H1 (cell line): ENCODE measurements around the gene TGFBR1. TPM values are rescaled to one million over a fixed set of nuclear protein-coding genes. Genes with fewer than 3 reads are reported as not detected.

Experiments
- CTCF ChIA-PET: fragments of 300-600 bp; sonication (Branson Sonifier 250); formaldehyde crosslinking; loops from one replicate; lab custom pipeline; 2021; ENCODE audit not compliant: partially characterized antibody; lab: Charles Lee
- POLR2A ChIA-PET: fragments of 300-600 bp; sonication (Branson Sonifier 250); formaldehyde crosslinking; loops from one replicate; lab custom pipeline; 2021; ENCODE audit warnings: inconsistent platforms; ENCODE audit not compliant: partially characterized antibody; lab: Charles Lee
- DNase-seq, 2 experiments: peaks; one replicate each; pipeline versions ENCODE4 v3.0.0 to v3.0.0-alpha.2; 2010 to 2022; ENCODE audit warnings: low spot score in 2 of 2, low read depth in 1 of 2, mixed read lengths in 1 of 2
- FAIRE-seq: peaks from 2 replicates; lab custom pipeline; 2011; peaks lifted over from hg19 to GRCh38; lab: Jason Lieb, UNC
- H2AFZ ChIP-seq: 2 replicates; pipeline ENCODE4 v1.8.1; 2012; ENCODE audit warnings: low read length, inconsistent platforms
- H2AK5ac ChIP-seq: 2 replicates; pipeline ENCODE4 v1.6.1; 2013; ENCODE audit warnings: low read depth, low read length
- H2BK120ac ChIP-seq: replicated peaks from 2 replicates; pipeline ENCODE3; 2013; ENCODE audit warnings: low read depth, low read length, inconsistent platforms
- H2BK12ac ChIP-seq: 2 replicates; pipeline ENCODE4 v1.6.1; 2013; ENCODE audit warnings: low read depth, low read length
- H2BK15ac ChIP-seq: 2 replicates; pipeline ENCODE4 v1.6.1; 2013; ENCODE audit warnings: low read length
- H2BK20ac ChIP-seq: 2 replicates; pipeline ENCODE4 v1.6.1; 2013; ENCODE audit warnings: low read length
- H2BK5ac ChIP-seq: 2 replicates; pipeline ENCODE4 v1.6.1; 2013; ENCODE audit warnings: low read depth, low read length
- H3K14ac ChIP-seq: 2 replicates; pipeline ENCODE4 v1.6.1; 2013; ENCODE audit warnings: inconsistent platforms; ENCODE audit not compliant: insufficient read length
- H3K18ac ChIP-seq: 2 replicates; pipeline ENCODE4 v1.6.1; 2013; ENCODE audit warnings: low read length; ENCODE audit errors: extremely low read depth
- H3K23ac ChIP-seq: 2 replicates; pipeline ENCODE4 v1.6.1; 2013; ENCODE audit warnings: inconsistent platforms; ENCODE audit not compliant: insufficient read length
- H3K23me2 ChIP-seq: 2 replicates; pipeline ENCODE4 v1.6.1; 2013; ENCODE audit warnings: low read depth, low read length
- H3K27ac ChIP-seq: 2 replicates; pipeline ENCODE4 v1.6.1; 2011; ENCODE audit warnings: low read depth, low read length, inconsistent platforms
- H3K27me3 ChIP-seq, 4 experiments: replicated peaks in 1 of 4; 1 replicate in 1 of 4; 2 replicates in 3 of 4; pipeline versions ENCODE4 v1.6.1 to v1.8.1; 2011 to 2013; ENCODE audit warnings: low read length in 3 of 4, mild to moderate bottlenecking in 3 of 4, inconsistent platforms in 2 of 4, mixed read lengths in 2 of 4, moderate library complexity in 1 of 4; ENCODE audit not compliant: control insufficient read depth in 3 of 4, insufficient read depth in 3 of 4; ENCODE audit errors: extremely low read depth in 1 of 4
- H3K36me3 ChIP-seq, 4 experiments: 2 replicates each; pipeline versions ENCODE4 v1.6.1 to v1.8.1; 2011 to 2013; ENCODE audit warnings: mild to moderate bottlenecking in 4 of 4, low read length in 3 of 4, moderate library complexity in 2 of 4, control low read depth in 1 of 4, inconsistent platforms in 1 of 4; ENCODE audit not compliant: insufficient read depth in 4 of 4, control insufficient read depth in 2 of 4
- H3K4ac ChIP-seq: replicated peaks from 2 replicates; pipeline ENCODE3; 2013; ENCODE audit warnings: low read length, low read depth, mixed read lengths, inconsistent platforms; ENCODE audit not compliant: insufficient read length
- H3K4me1 ChIP-seq, 4 experiments: replicated peaks in 1 of 4; 1 replicate in 1 of 4; 2 replicates in 3 of 4; pipeline versions ENCODE4 v1.6.1 to v1.8.1; 2011 to 2013; ENCODE audit warnings: low read length in 3 of 4, inconsistent platforms in 2 of 4, mixed read lengths in 1 of 4; ENCODE audit not compliant: insufficient read depth in 4 of 4, control insufficient read depth in 3 of 4
- H3K4me2 ChIP-seq, 2 experiments: 2 replicates each; pipeline versions ENCODE4 v1.6.1 to v1.8.1; 2011 to 2013; ENCODE audit warnings: low read depth in 2 of 2, low read length in 2 of 2, control low read depth in 1 of 2, inconsistent platforms in 1 of 2, mild to moderate bottlenecking in 1 of 2; ENCODE audit not compliant: insufficient read depth in 1 of 2
- H3K4me3 ChIP-seq, 4 experiments: fragments of 200-600, 300-600 bp in 1 of 4; sonication (generic), shearing (Covaris generic), sonication (Bioruptor Twin) in 1 of 4; 2 replicates each; pipeline versions ENCODE4 v1.5.1 to v1.8.1; 2011 to 2016; ENCODE audit warnings: low read length in 4 of 4, low read depth in 3 of 4, control low read depth in 2 of 4, inconsistent platforms in 2 of 4, mild to moderate bottlenecking in 2 of 4, mixed read lengths in 1 of 4, moderate library complexity in 1 of 4; ENCODE audit not compliant: insufficient read depth in 2 of 4; ENCODE audit errors: extremely low read depth in 1 of 4
- H3K56ac ChIP-seq: replicated peaks from 2 replicates; pipeline ENCODE3; 2013; ENCODE audit warnings: low read depth, mild to moderate bottlenecking, mixed read lengths, low read length, inconsistent platforms; ENCODE audit not compliant: insufficient read length
- H3K79me1 ChIP-seq: 2 replicates; pipeline ENCODE4 v1.6.1; 2013; ENCODE audit warnings: low read depth, low read length, control low read depth
- H3K79me2 ChIP-seq, 2 experiments: 2 replicates each; pipeline versions ENCODE4 v1.6.1 to v1.8.1; 2012 to 2013; ENCODE audit warnings: low read length in 2 of 2, mild to moderate bottlenecking in 2 of 2, inconsistent platforms in 1 of 2; ENCODE audit not compliant: insufficient read depth in 2 of 2, control insufficient read depth in 1 of 2
- H3K9ac ChIP-seq, 4 experiments: replicated peaks in 1 of 4; 1 replicate in 1 of 4; 2 replicates in 3 of 4; pipeline versions ENCODE4 v1.6.1 to v1.8.1; 2011 to 2013; ENCODE audit warnings: low read depth in 3 of 4, low read length in 3 of 4, control low read depth in 2 of 4, mild to moderate bottlenecking in 2 of 4, moderate library complexity in 2 of 4, inconsistent platforms in 1 of 4; ENCODE audit errors: extremely low read depth in 1 of 4
- H3K9me3 ChIP-seq, 2 experiments: 2 replicates each; pipeline versions ENCODE4 v1.6.1 to v1.8.1; 2012 to 2013; ENCODE audit warnings: mild to moderate bottlenecking in 2 of 2, moderate library complexity in 2 of 2, control low read depth in 1 of 2, inconsistent platforms in 1 of 2, low read depth in 1 of 2, low read length in 1 of 2, mixed read lengths in 1 of 2; ENCODE audit not compliant: insufficient read depth in 2 of 2
- H4K20me1 ChIP-seq, 2 experiments: replicated peaks in 1 of 2; 2 replicates each; pipeline versions ENCODE3 to v1.8.1; 2011 to 2013; ENCODE audit warnings: inconsistent platforms in 2 of 2, low read length in 2 of 2, mild to moderate bottlenecking in 1 of 2; ENCODE audit not compliant: insufficient read depth in 2 of 2, control insufficient read depth in 1 of 2
- H4K5ac ChIP-seq: 2 replicates; pipeline ENCODE4 v1.6.1; 2013; ENCODE audit warnings: low read length, low read depth, mixed read lengths, inconsistent platforms; ENCODE audit not compliant: insufficient read length
- H4K8ac ChIP-seq: 2 replicates; pipeline ENCODE4 v1.8.0; 2013; ENCODE audit warnings: mild to moderate bottlenecking, moderate library complexity, low read length, inconsistent platforms; ENCODE audit not compliant: insufficient read depth; ENCODE audit errors: extremely low read depth
- H4K91ac ChIP-seq: replicated peaks from 2 replicates; pipeline ENCODE3; 2013; ENCODE audit warnings: low read length, mixed read lengths, inconsistent platforms; ENCODE audit not compliant: insufficient read length
- BACH1 ChIP-seq: IDR thresholded peaks from 2 replicates; pipeline ENCODE4 v1.6.1; 2012; ENCODE audit warnings: low read length, improper control_type of control experiment
- BRCA1 ChIP-seq: IDR thresholded peaks from 2 replicates; pipeline ENCODE4 v1.6.1; 2012; ENCODE audit warnings: low read depth, low read length, improper control_type of control experiment
- CBX8 ChIP-seq: fragments of 300-800, 300-1000 bp; sonication (generic); IDR thresholded peaks from 2 replicates; pipeline ENCODE4 v1.7.1; 2016; ENCODE audit warnings: low read depth, low read length, borderline replicate concordance
- CREB1 ChIP-seq: IDR thresholded peaks from 2 replicates; pipeline ENCODE4 v1.6.1; 2012; ENCODE audit warnings: inconsistent platforms
- EZH2 ChIP-seq: fragments of 200-600 bp; sonication (generic); IDR thresholded peaks from 2 replicates; pipeline ENCODE4 v1.7.1; 2012; ENCODE audit warnings: low read depth, mild to moderate bottlenecking, moderate library complexity, low read length, inconsistent platforms; ENCODE audit not compliant: severe bottlenecking
- MAFK ChIP-seq: IDR thresholded peaks from 2 replicates; pipeline ENCODE4 v1.6.1; 2012; ENCODE audit warnings: low read depth, mild to moderate bottlenecking, improper control_type of control experiment, low read length
- MAX ChIP-seq: IDR thresholded peaks from 2 replicates; pipeline ENCODE4 v1.6.1; 2012; ENCODE audit warnings: inconsistent platforms
- RBBP5 ChIP-seq: IDR thresholded peaks from 2 replicates; pipeline ENCODE4 v1.7.1; 2012; ENCODE audit warnings: low read depth, mild to moderate bottlenecking, inconsistent platforms, low read length, moderate library complexity, borderline replicate concordance
- RNF2 ChIP-seq: fragments of 200-900, 300-1000 bp; sonication (generic); IDR thresholded peaks from 2 replicates; pipeline ENCODE4 v1.7.1; 2016; ENCODE audit warnings: borderline replicate concordance, low read depth, mild to moderate bottlenecking, antibody characterized with exemption, low read length; ENCODE audit not compliant: poor library complexity, severe bottlenecking; ENCODE audit errors: missing control alignments
- SIX5 ChIP-seq: IDR thresholded peaks from 2 replicates; pipeline ENCODE4 v1.6.1; 2011; ENCODE audit warnings: mild to moderate bottlenecking, low read depth, low read length
- TAF1 ChIP-seq: IDR thresholded peaks from 2 replicates; pipeline ENCODE4 v1.6.1; 2011; ENCODE audit warnings: mild to moderate bottlenecking, low read depth, low read length
- WGBS, 2 experiments: shearing (Covaris generic) in 1 of 2; methylation state at CpG; one replicate each; pipeline versions ENCODE4 v1.1.6 to v1.1.7; 2013 to 2015; ENCODE audit warnings: low lambda C conversion rate in 2 of 2, mixed read lengths in 2 of 2, inconsistent platforms in 1 of 2, low coverage in 1 of 2, missing lambda C conversion rate in 1 of 2; ENCODE audit not compliant: insufficient replicate concordance in 2 of 2, insufficient coverage in 1 of 2, insufficient read length in 1 of 2; ENCODE audit errors: extremely low coverage in 1 of 2, missing lambda C conversion rate in 1 of 2; 5-methylcytosine and 5-hydroxymethylcytosine counted together
- polyA plus RNA-seq, 7 experiments: library from polyadenylated mRNA; depleted of rRNA in 3 of 7; stranded (reverse) in 5 of 7; unstranded in 2 of 7; fragments of >200 nt in 5 of 7; fragments of 200-250 nt in 2 of 7; gene quantifications; 1 replicate in 5 of 7; 2 replicates in 1 of 7; 4 replicates in 1 of 7; pipeline versions ENCODE4 v1.2.1 to v1.2.3, GENCODE V29; 2011 to 2013; ENCODE audit warnings: missing spikeins in 2 of 7, mixed read lengths in 2 of 7
- total RNA-seq: library from RNA; stranded (reverse); fragmentation: NEBNext Ultra II Directional; extraction: Animal tissue kit (Norgen Biotek cat#: 25700); gene quantifications from 2 replicates; pipeline ENCODE4 v1.2.1, GENCODE V29; 2021
- TF ChIP-seq, protein P1 (sequence below), 3 experiments: IDR thresholded peaks; 1 replicate in 2 of 3; 2 replicates in 1 of 3; pipeline versions ENCODE4 v1.5.1 to v1.6.1; 2011; ENCODE audit warnings: low read length in 3 of 3, mild to moderate bottlenecking in 3 of 3, inconsistent platforms in 2 of 3, low read depth in 1 of 3, moderate library complexity in 1 of 3; ENCODE audit not compliant: insufficient read depth in 1 of 3; ENCODE audit errors: control extremely low read depth in 1 of 3

TGFBR1 gene
- total and polyA plus RNA-seq, 2 of the 8 experiments (the other 6 are each of a cell fraction or from before 2014, with no cell fraction given): 16.8 to 52.4 TPM

DNA sequence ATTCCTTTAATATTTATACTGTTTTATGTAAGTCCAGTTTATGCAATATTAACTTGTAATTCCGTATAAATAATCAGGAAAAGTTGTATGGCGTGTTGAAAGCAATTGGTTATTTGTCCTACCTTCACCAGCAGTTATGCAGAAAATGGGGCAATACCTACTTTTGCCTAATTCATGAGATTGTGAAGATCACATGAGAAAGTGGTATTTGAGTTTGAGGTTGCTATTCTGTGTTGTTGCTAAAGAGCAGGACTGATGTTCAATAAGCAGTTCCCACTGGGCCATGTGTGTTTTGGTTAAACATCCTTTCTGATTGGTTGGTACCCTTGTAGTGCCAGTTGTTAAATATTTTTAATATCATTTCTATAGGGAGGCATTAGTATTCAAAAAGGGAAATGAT is 3.2 kb downstream of the TGFBR1 start:
- Histone ChIP-seq H2BK15ac (no peak overlapping the region), H4K91ac (no peak overlapping the region), H3K4me1 (peaks cover 0 to 8% (median 4%) of the 10 kb centered on the region in 4 experiments; a peak in 3 of 7 replicates), H3K79me1 (peaks cover 6% of the 10 kb centered on the region; the same call in 1 of the 2 replicates), H3K4ac (no peak overlapping the region), H3K14ac (no peak overlapping the region), H2BK5ac (no peak overlapping the region), H4K5ac (no peak overlapping the region), H3K79me2 (peaks cover 6 to 72% of the 10 kb centered on the region in 2 experiments), H3K27me3 (no peaks in the 10 kb centered on the region), H3K4me3 (no peak overlapping the region), H3K9ac (no peak overlapping the region), H4K20me1 (peaks cover 4 to 20% of the 10 kb centered on the region in 2 experiments), H3K18ac (no peak overlapping the region), H3K4me2 (no peak overlapping the region; a peak in 1 of 4 replicates), H3K23me2 (peaks cover 7% of the 10 kb centered on the region), H3K56ac (no peak overlapping the region), H3K27ac (no peak overlapping the region), H2AK5ac (no peak overlapping the region), H2BK12ac (no peak overlapping the region), H3K36me3 (no peaks in the 10 kb centered on the region; a peak in 1 of 8 replicates), H2AFZ (no peak overlapping the region), H3K9me3 (no peaks in the 10 kb centered on the region), H2BK20ac (no peak overlapping the region), H2BK120ac (no peak overlapping the region), H4K8ac (no peak overlapping the region), H3K23ac (no peak overlapping the region)
- ChIA-PET POLR2A (no interaction called here), CTCF (no interaction called here)
- 83% methylated on average over 2 of the region's 2 CpGs; no CpG with 5 or more reads in 1 of the 2 experiments for WGBS, 2 experiments
- DNase-seq (no peak), FAIRE-seq (no peak)
- TF ChIP-seq MAFK: no peak
- TF ChIP-seq MAX: no peak
- TF ChIP-seq SIX5: no peak
- no peak for TF ChIP-seq CBX8
- TF ChIP-seq RNF2: no peak
- TF ChIP-seq RBBP5: no peak
- TF ChIP-seq EZH2: no peak
- TF ChIP-seq CREB1: no peak
- no peak for TF ChIP-seq BRCA1
- TF ChIP-seq, protein P1, sequence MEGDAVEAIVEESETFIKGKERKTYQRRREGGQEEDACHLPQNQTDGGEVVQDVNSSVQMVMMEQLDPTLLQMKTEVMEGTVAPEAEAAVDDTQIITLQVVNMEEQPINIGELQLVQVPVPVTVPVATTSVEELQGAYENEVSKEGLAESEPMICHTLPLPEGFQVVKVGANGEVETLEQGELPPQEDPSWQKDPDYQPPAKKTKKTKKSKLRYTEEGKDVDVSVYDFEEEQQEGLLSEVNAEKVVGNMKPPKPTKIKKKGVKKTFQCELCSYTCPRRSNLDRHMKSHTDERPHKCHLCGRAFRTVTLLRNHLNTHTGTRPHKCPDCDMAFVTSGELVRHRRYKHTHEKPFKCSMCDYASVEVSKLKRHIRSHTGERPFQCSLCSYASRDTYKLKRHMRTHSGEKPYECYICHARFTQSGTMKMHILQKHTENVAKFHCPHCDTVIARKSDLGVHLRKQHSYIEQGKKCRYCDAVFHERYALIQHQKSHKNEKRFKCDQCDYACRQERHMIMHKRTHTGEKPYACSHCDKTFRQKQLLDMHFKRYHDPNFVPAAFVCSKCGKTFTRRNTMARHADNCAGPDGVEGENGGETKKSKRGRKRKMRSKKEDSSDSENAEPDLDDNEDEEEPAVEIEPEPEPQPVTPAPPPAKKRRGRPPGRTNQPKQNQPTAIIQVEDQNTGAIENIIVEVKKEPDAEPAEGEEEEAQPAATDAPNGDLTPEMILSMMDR (IDR thresholded peaks at IDR 0.05; ENCODE audit: control extremely low read depth in 1 of 3, insufficient read depth in 1 of 3, low read depth in 1 of 3, low read length in 3 of 3): no peak
- TF ChIP-seq TAF1: no peak
- TF ChIP-seq BACH1: no peak
